Gastroesophageal sphincter (tissue), 2 donors: ENCODE data around the gene OR52B6.

Experiments
- POLR2A ChIP-seq, 2 donors: fragments of 450-650 bp; IDR thresholded peaks; one replicate each; pipeline ENCODE4 v1.6.1; 2017; ENCODE audit warnings: antibody characterized with exemption in 2 of 2, mild to moderate bottlenecking in 2 of 2, moderate library complexity in 1 of 2
- POLR2AphosphoS5 ChIP-seq: sonication (generic); formaldehyde crosslinking; IDR thresholded peaks from one replicate; pipeline ENCODE4 v1.6.1; 2017; ENCODE audit warnings: antibody characterized with exemption

DNA sequence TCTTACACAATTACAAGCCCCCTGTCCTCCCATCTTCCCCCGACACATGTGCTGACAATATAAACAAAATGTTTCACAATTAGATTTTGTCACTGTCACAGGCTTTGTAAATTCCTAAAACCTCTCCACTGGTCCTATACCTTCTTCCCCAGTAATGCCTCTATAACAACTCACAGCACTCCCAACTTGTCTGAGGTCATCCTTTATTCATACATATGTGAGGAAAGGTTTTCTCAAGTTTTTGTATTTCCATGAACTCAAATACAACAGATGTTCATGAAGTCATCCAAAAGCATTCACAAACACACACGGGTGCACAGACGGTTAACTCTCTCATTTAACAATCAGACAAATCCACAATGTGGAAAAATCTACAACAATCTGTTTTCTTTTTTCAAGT lies 34.2 kb upstream of the OR52B6 start:
- TF ChIP-seq POLR2A (IDR thresholded peaks at IDR 0.05) (no peak), POLR2AphosphoS5 (no peak)
